ENCODE data around the gene SMIM10L2A.
"Not testable (repeated sequence)": the region's sequence is repeated elsewhere in the genome, so short reads cannot be mapped to it uniquely, and the experiment has no call there.

Gene SMIM10L2A

DNA sequence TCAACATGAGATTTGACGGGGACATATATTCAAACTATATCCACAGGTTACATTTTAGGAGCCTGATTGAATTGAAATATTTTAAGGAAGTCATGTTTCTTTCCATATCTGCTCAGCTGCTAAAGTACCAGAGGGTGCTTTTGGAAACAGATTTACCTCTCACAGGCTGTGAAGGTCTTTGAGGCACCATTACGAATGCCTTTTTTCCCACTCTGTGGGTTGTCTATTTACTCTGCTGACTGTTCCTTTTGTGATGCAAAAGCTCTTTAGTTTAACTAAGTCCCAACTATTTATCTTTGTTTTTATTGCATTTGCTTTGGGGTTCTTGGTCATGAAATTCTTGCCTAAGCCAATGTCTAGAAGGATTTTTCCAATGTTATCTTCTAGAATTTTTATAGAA lies 40.0 kb downstream of the SMIM10L2A start:
- not testable (repeated sequence) for DNase-seq

DNA sequence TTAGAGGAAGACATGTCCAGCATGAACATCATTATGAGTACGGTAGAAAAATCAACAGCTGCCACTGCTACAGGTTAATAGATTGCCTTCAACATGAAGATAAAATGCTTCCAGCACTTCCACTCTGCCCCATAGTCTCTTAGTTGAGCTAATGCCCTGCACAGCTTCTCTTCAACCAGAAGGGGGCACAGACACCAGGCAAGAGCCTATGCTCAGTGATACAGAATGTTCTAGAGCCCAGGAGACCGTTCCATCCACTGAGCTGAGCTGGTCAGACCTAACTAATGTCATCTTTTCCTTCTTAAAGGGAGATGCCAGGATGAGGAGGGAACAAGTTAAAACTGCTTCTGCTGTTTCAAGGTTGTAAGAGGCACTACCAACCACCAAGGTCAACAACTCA lies 42.2 kb downstream of the SMIM10L2A start:
- DNase-seq = no peak

DNA sequence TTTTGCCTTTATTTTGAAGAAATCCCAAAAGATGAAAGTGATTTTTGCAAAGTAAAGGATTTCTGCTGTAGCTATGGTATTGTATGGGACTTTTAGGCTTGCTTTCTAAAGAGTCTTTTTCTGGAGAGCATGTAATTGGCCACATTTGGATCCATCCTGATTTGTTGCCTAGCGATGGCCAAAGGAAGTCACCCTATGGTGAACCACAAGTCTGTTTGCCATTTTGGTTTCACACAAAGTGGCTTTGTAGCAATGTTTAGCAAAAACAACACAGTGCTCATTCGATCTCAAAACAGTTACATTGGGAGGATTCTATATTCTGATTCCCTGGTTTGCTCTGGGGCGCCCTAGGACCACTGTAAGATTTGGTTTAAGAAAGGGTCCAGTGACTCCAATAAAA lies 54.6 kb downstream of the SMIM10L2A start:
- DNase-seq = no peak

DNA sequence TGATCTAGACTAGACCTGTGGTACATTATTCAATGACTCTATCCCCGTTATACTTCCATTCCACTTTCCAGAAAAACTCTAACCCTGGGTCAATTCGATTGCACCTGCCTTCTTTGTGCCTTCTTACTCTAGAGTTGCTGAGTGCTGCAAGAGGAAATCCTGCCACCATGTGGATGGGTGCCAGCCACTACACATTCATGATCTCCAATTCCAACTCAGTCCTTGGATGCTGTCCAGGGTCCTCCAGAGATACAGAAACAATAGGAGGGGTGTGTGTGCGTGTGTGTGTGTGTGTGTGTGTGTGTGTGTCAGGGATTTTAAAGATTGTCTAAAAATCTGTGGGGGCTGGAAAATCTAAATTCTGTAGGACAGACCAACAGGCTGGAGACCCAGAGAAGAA lies 55.8 kb downstream of the SMIM10L2A start:
- DNase-seq = peak; percentile 1
